HEK293 (cell line): Measurements from ENCODE around the gene GFOD1.

ENCODE experiments used
- FEZF1 ChIP-seq: fragments of 450-650 bp; formaldehyde crosslinking; IDR thresholded peaks from 2 replicates; pipeline ENCODE4 v1.5.1; 2016; ENCODE audit warnings: missing biosample characterization, missing genetic modification characterization
- GLIS2 ChIP-seq: fragments of 450-650 bp; formaldehyde crosslinking; IDR thresholded peaks from 2 replicates; pipeline ENCODE4 v1.5.1; 2016; ENCODE audit warnings: missing biosample characterization, missing genetic modification characterization
- MEIS1 ChIP-seq: sonication (generic); formaldehyde crosslinking; IDR thresholded peaks from 2 replicates; pipeline ENCODE4 v1.8.1; 2022; ENCODE audit warnings: missing genetic modification reagents, mild to moderate bottlenecking, borderline replicate concordance
- OVOL3 ChIP-seq: fragments of 450-650 bp; formaldehyde crosslinking; IDR thresholded peaks from 2 replicates; pipeline ENCODE4 v1.5.1; 2016; ENCODE audit warnings: missing biosample characterization, missing genetic modification characterization
- ZBTB17 ChIP-seq: fragments of 450-650 bp; formaldehyde crosslinking; IDR thresholded peaks from 2 replicates; pipeline ENCODE4 v1.5.1; 2016; ENCODE audit warnings: missing biosample characterization, missing genetic modification characterization
- ZFP3 ChIP-seq: fragments of 450-650 bp; formaldehyde crosslinking; IDR thresholded peaks from 2 replicates; pipeline ENCODE4 v1.5.1; 2016; ENCODE audit warnings: low read depth, missing biosample characterization, missing genetic modification characterization
- ZFP69B ChIP-seq: fragments of 450-650 bp; formaldehyde crosslinking; IDR thresholded peaks from 2 replicates; pipeline ENCODE4 v1.5.1; 2016; ENCODE audit warnings: missing biosample characterization, missing genetic modification characterization
- ZIC2 ChIP-seq: fragments of 450-650 bp; formaldehyde crosslinking; IDR thresholded peaks from 2 replicates; pipeline ENCODE4 v1.5.1; 2016; ENCODE audit warnings: missing biosample characterization, missing genetic modification characterization
- ZNF114 ChIP-seq: fragments of 450-650 bp; formaldehyde crosslinking; IDR thresholded peaks from 2 replicates; pipeline ENCODE4 v1.5.0; 2017; ENCODE audit warnings: missing biosample characterization, missing genetic modification characterization
- ZNF133 ChIP-seq: fragments of 450-650 bp; formaldehyde crosslinking; IDR thresholded peaks from 2 replicates; pipeline ENCODE4 v1.5.1; 2016; ENCODE audit warnings: missing biosample characterization, missing genetic modification characterization
- ZNF184 ChIP-seq: fragments of 450-650 bp; IDR thresholded peaks from 2 replicates; pipeline ENCODE4 v1.5.1; 2018; ENCODE audit warnings: missing biosample characterization, mild to moderate bottlenecking, missing genetic modification characterization
- ZNF19 ChIP-seq: fragments of 450-650 bp; formaldehyde crosslinking; IDR thresholded peaks from 2 replicates; pipeline ENCODE4; 2016; ENCODE audit warnings: missing biosample characterization, missing genetic modification characterization, low read depth
- ZNF248 ChIP-seq: fragments of 450-650 bp; formaldehyde crosslinking; IDR thresholded peaks from 2 replicates; pipeline ENCODE4 v1.5.1; 2017; ENCODE audit warnings: missing biosample characterization, missing genetic modification characterization
- ZNF354C ChIP-seq: fragments of 450-650 bp; formaldehyde crosslinking; IDR thresholded peaks from 2 replicates; pipeline ENCODE4 v1.5.1; 2016; ENCODE audit warnings: missing biosample characterization, missing genetic modification characterization, low read depth, borderline replicate concordance
- ZNF48 ChIP-seq: fragments of 450-650 bp; formaldehyde crosslinking; IDR thresholded peaks from 2 replicates; pipeline ENCODE4 v1.5.1; 2016; ENCODE audit warnings: missing biosample characterization, missing genetic modification characterization
- ZNF510 ChIP-seq: fragments of 450-650 bp; formaldehyde crosslinking; IDR thresholded peaks from 2 replicates; pipeline ENCODE4 v1.5.1; 2018; ENCODE audit warnings: mild to moderate bottlenecking, missing genetic modification characterization, missing biosample characterization; ENCODE audit not compliant: insufficient replicate concordance
- ZNF544 ChIP-seq: fragments of 450-650 bp; formaldehyde crosslinking; IDR thresholded peaks from 2 replicates; pipeline ENCODE4 v1.5.0; 2017; ENCODE audit warnings: missing biosample characterization, missing genetic modification characterization
- ZNF558 ChIP-seq: fragments of 450-650 bp; formaldehyde crosslinking; IDR thresholded peaks from 2 replicates; pipeline ENCODE4 v1.5.1; 2016; ENCODE audit warnings: missing biosample characterization, missing genetic modification characterization
- ZNF621 ChIP-seq: fragments of 450-650 bp; formaldehyde crosslinking; IDR thresholded peaks from 2 replicates; pipeline ENCODE4 v1.5.1; 2017; ENCODE audit warnings: missing biosample characterization, missing genetic modification characterization
- ZNF660 ChIP-seq: fragments of 450-650 bp; IDR thresholded peaks from 2 replicates; pipeline ENCODE4 v1.5.1; 2018; ENCODE audit warnings: missing biosample characterization, mild to moderate bottlenecking, missing genetic modification characterization
- ZNF670 ChIP-seq: fragments of 450-650 bp; formaldehyde crosslinking; IDR thresholded peaks from 2 replicates; pipeline ENCODE4 v1.5.1; 2016; ENCODE audit warnings: missing biosample characterization, missing genetic modification characterization, low read depth
- ZNF677 ChIP-seq: fragments of 450-650 bp; IDR thresholded peaks from 2 replicates; pipeline ENCODE4 v1.5.0; 2018; ENCODE audit warnings: missing biosample characterization, mild to moderate bottlenecking, missing genetic modification characterization, moderate library complexity
- ZSCAN16 ChIP-seq: fragments of 450-650 bp; formaldehyde crosslinking; IDR thresholded peaks from 2 replicates; pipeline ENCODE4 v1.5.1; 2016; ENCODE audit warnings: missing biosample characterization, missing genetic modification characterization
- TF ChIP-seq, protein P1 (sequence below): fragments of 450-650 bp; IDR thresholded peaks from 2 replicates; pipeline ENCODE4 v1.5.1; 2018; ENCODE audit warnings: missing biosample characterization, mild to moderate bottlenecking, missing genetic modification characterization
- TF ChIP-seq, protein P2 (sequence below): fragments of 450-650 bp; formaldehyde crosslinking; IDR thresholded peaks from 2 replicates; pipeline ENCODE4 v1.5.0; 2017; ENCODE audit warnings: missing biosample characterization, missing genetic modification characterization, borderline replicate concordance
- TF ChIP-seq, protein P3 (sequence below): fragments of 450-650 bp; formaldehyde crosslinking; IDR thresholded peaks from 2 replicates; pipeline ENCODE4 v1.5.1; 2016; ENCODE audit warnings: missing biosample characterization, missing genetic modification characterization
- TF ChIP-seq, protein P4 (sequence below): fragments of 450-650 bp; formaldehyde crosslinking; IDR thresholded peaks from 2 replicates; pipeline ENCODE4 v1.5.1; 2017; ENCODE audit warnings: missing biosample characterization, missing genetic modification characterization
- TF ChIP-seq, protein P5 (sequence below): fragments of 450-650 bp; formaldehyde crosslinking; IDR thresholded peaks from 2 replicates; pipeline ENCODE4 v1.5.1; 2017; ENCODE audit warnings: missing biosample characterization, missing genetic modification characterization
- TF ChIP-seq, protein P6 (sequence below): fragments of 450-650 bp; formaldehyde crosslinking; IDR thresholded peaks from 2 replicates; pipeline ENCODE4 v1.5.1; 2016; ENCODE audit warnings: missing biosample characterization, missing genetic modification characterization

Gene GFOD1

DNA sequence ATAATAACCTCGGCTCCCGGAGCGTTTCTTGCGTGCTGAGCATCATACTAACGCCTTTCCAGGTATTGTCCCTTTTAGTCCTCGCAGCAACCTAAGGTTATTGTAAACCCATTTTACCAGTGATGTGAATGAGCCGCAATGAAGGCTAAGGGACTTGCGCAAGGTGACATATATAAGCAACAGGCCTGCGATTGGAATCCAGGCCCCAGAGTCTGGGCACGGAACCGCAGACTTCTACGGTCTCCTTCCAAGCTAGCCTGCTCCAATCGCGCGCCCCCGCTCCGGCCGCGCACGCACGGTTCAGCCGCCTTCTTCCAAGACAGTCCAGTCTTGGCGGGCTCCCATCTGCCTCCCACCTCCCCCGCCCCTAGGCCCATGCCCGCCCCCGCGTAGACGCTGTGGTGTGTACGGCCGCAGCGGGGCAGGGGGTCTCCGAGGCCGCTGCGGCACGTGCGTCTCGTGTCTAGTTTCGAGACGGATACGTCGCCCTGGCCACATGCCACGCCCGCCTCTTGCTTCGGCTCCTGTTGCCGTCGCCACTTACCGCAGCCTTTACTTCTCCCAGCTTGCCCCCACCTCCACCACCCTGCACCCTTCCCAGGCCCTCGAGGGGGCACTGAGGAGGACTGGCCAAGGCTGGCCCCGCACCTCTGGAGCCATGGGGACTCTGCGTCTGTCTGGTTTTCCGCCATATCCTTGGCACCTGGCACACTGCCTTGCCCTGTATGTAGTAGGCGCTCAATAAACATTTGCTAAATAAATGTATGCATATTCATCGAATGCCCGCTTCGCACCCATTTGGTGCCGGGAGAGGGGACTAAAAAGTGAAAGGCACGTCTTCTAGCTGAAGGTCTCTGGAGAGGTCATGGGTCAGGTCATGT lies 855 bp upstream of the GFOD1 start (continued):
- TF ChIP-seq, protein P1, sequence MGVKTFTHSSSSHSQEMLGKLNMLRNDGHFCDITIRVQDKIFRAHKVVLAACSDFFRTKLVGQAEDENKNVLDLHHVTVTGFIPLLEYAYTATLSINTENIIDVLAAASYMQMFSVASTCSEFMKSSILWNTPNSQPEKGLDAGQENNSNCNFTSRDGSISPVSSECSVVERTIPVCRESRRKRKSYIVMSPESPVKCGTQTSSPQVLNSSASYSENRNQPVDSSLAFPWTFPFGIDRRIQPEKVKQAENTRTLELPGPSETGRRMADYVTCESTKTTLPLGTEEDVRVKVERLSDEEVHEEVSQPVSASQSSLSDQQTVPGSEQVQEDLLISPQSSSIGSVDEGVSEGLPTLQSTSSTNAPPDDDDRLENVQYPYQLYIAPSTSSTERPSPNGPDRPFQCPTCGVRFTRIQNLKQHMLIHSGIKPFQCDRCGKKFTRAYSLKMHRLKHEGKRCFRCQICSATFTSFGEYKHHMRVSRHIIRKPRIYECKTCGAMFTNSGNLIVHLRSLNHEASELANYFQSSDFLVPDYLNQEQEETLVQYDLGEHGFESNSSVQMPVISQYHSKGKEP (tag by site-specific recombination): no peak
- TF ChIP-seq ZNF114 (tag by site-specific recombination) (no peak), ZNF248 (tag by site-specific recombination) (no peak), ZNF660 (tag by site-specific recombination) (0 out of 2 replicates have a peak, but pooled peaks have one; percentile 4), ZIC2 (tag by site-specific recombination) (peak; percentile 71), ZNF670 (no peak), ZNF48 (tag by site-specific recombination) (no peak), ZNF19 (tag by site-specific recombination) (no peak), ZNF677 (tag by site-specific recombination) (no peak), ZNF544 (no peak), MEIS1 (no peak), ZNF133 (tag by site-specific recombination) (no peak), ZBTB17 (no peak), OVOL3 (tag by site-specific recombination) (no peak), ZFP69B (no peak), ZFP3 (tag by site-specific recombination) (no peak), ZNF354C (tag by site-specific recombination) (no peak), FEZF1 (tag by site-specific recombination) (no peak), GLIS2 (tag by site-specific recombination) (peak; percentile 82), ZNF184 (tag by site-specific recombination) (0 out of 2 replicates have a peak, but pooled peaks have one; percentile 31), ZNF558 (tag by site-specific recombination) (no peak), ZNF621 (tag by site-specific recombination) (no peak), ZSCAN16 (tag by site-specific recombination) (no peak), ZNF510 (no peak)
- TF ChIP-seq, protein P2, sequence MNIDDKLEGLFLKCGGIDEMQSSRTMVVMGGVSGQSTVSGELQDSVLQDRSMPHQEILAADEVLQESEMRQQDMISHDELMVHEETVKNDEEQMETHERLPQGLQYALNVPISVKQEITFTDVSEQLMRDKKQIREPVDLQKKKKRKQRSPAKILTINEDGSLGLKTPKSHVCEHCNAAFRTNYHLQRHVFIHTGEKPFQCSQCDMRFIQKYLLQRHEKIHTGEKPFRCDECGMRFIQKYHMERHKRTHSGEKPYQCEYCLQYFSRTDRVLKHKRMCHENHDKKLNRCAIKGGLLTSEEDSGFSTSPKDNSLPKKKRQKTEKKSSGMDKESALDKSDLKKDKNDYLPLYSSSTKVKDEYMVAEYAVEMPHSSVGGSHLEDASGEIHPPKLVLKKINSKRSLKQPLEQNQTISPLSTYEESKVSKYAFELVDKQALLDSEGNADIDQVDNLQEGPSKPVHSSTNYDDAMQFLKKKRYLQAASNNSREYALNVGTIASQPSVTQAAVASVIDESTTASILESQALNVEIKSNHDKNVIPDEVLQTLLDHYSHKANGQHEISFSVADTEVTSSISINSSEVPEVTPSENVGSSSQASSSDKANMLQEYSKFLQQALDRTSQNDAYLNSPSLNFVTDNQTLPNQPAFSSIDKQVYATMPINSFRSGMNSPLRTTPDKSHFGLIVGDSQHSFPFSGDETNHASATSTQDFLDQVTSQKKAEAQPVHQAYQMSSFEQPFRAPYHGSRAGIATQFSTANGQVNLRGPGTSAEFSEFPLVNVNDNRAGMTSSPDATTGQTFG: no peak
- TF ChIP-seq, protein P3, sequence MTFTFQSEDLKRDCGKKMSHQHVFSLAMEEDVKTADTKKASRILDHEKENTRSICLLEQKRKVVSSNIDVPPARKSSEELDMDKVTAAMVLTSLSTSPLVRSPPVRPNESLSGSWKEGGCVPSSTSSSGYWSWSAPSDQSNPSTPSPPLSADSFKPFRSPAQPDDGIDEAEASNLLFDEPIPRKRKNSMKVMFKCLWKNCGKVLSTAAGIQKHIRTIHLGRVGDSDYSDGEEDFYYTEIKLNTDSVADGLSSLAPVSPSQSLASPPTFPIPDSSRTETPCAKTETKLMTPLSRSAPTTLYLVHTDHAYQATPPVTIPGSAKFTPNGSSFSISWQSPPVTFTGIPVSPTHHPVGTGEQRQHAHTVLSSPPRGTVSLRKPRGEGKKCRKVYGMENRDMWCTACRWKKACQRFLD (tag by site-specific recombination): no peak
- TF ChIP-seq, protein P4, sequence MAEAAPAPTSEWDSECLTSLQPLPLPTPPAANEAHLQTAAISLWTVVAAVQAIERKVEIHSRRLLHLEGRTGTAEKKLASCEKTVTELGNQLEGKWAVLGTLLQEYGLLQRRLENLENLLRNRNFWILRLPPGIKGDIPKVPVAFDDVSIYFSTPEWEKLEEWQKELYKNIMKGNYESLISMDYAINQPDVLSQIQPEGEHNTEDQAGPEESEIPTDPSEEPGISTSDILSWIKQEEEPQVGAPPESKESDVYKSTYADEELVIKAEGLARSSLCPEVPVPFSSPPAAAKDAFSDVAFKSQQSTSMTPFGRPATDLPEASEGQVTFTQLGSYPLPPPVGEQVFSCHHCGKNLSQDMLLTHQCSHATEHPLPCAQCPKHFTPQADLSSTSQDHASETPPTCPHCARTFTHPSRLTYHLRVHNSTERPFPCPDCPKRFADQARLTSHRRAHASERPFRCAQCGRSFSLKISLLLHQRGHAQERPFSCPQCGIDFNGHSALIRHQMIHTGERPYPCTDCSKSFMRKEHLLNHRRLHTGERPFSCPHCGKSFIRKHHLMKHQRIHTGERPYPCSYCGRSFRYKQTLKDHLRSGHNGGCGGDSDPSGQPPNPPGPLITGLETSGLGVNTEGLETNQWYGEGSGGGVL (tag by site-specific recombination): peak; percentile 38; the same call in 1 of the 2 replicates
- TF ChIP-seq, protein P5, sequence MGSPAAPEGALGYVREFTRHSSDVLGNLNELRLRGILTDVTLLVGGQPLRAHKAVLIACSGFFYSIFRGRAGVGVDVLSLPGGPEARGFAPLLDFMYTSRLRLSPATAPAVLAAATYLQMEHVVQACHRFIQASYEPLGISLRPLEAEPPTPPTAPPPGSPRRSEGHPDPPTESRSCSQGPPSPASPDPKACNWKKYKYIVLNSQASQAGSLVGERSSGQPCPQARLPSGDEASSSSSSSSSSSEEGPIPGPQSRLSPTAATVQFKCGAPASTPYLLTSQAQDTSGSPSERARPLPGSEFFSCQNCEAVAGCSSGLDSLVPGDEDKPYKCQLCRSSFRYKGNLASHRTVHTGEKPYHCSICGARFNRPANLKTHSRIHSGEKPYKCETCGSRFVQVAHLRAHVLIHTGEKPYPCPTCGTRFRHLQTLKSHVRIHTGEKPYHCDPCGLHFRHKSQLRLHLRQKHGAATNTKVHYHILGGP (tag by site-specific recombination): no peak
- TF ChIP-seq, protein P6, sequence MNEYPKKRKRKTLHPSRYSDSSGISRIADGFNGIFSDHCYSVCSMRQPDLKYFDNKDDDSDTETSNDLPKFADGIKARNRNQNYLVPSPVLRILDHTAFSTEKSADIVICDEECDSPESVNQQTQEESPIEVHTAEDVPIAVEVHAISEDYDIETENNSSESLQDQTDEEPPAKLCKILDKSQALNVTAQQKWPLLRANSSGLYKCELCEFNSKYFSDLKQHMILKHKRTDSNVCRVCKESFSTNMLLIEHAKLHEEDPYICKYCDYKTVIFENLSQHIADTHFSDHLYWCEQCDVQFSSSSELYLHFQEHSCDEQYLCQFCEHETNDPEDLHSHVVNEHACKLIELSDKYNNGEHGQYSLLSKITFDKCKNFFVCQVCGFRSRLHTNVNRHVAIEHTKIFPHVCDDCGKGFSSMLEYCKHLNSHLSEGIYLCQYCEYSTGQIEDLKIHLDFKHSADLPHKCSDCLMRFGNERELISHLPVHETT (tag by site-specific recombination): no peak
